Activated CD4-positive, alpha-beta T cell treated with anti-CD3 and anti-CD28 coated beads for 36 hours (primary cell): Measurements from ENCODE around the gene BRCA2. TPM values are rescaled to one million over a fixed set of nuclear protein-coding genes. Genes with fewer than 3 reads are reported as not detected.

Experiments
- ATAC-seq: fragments of 200-7000 bp; cut with Tn5 transposase; one replicate; pipeline ENCODE4 v1.10.0; 2021; ENCODE audit warnings: mild to moderate bottlenecking, moderate library complexity
- CTCF ChIA-PET: fragments of 350-600 bp; sonication (Branson Sonifier 250); formaldehyde crosslinking; loops from one replicate; lab custom pipeline; 2021; ENCODE audit warnings: antibody characterized with exemption; lab: Charles Lee
- POLR2A ChIA-PET: fragments of 350-600 bp; sonication (Branson Sonifier 250); formaldehyde crosslinking; loops from one replicate; lab custom pipeline; 2021; ENCODE audit warnings: antibody characterized with exemption, inconsistent platforms; lab: Charles Lee
- DNase-seq: peaks from one replicate; pipeline ENCODE4 v3.0.0-alpha.2; 2020
- H3K27ac Mint-ChIP-seq: one replicate; pipeline ENCODE4 v1.8.0; 2021; ENCODE audit warnings: mixed read lengths
- H3K27me3 Mint-ChIP-seq: one replicate; pipeline ENCODE4 v1.8.0; 2021; ENCODE audit warnings: mixed read lengths
- H3K36me3 Mint-ChIP-seq: one replicate; pipeline ENCODE4 v1.8.0; 2021; ENCODE audit warnings: low read depth, mixed read lengths
- H3K4me1 Mint-ChIP-seq: one replicate; pipeline ENCODE4 v1.8.0; 2021; ENCODE audit warnings: mixed read lengths
- H3K4me3 Mint-ChIP-seq: one replicate; pipeline ENCODE4 v1.8.0; 2021; ENCODE audit warnings: mild to moderate bottlenecking, moderate library complexity, mixed read lengths
- H3K9me3 Mint-ChIP-seq: one replicate; pipeline ENCODE4 v1.8.0; 2021; ENCODE audit warnings: low read depth, mixed read lengths
- intact Hi-C, 2 experiments: fragments of 100-400 bp; cut with DNase I in 1 of 2; cut with micrococcal nuclease in 1 of 2; formaldehyde crosslinking; loops; one replicate each; pipeline versions ENCODE4 v1.14.2 to v1.15.1; 2022 to 2024; cut with DNase I, micrococcal nuclease
- total RNA-seq, 2 experiments: library from RNA; stranded (reverse); gene quantifications; one replicate each; pipeline ENCODE4 v1.2.3, GENCODE V29; 2021

The BRCA2 gene
- 10 to 100 TPM; 34.1 to 49.0 TPM for total RNA-seq

GRCh38 chr13:32315238-32316027 lies at the start of gene BRCA2, which contains the start of gene ZAR1L:
TSS of gene BRCA2 (plus strand) at chr13:32315508. CDS start at chr13:32316461, 953 bp downstream.
TSS of gene ZAR1L (minus strand) at chr13:32315363. CDS start at chr13:32311925, 3,438 bp downstream.
- Mint-ChIP-seq H3K36me3 (peaks cover 34% of the 10 kb centered on the region), H3K4me3 (peak within 1 kb of the TSS; percentile 92), H3K4me1 (peaks cover 9% of the 10 kb centered on the region), H3K27ac (peak within 1 kb of the TSS; percentile 100), H3K9me3 (no peaks in the 10 kb centered on the region), H3K27me3 (no peaks in the 10 kb centered on the region)
- POLR2A ChIA-PET, result interaction anchor here (0.6 to 2.2 kb wide), 12 partner anchors 13 to 272 kb away, joined by 3 to 11 read pairs (median 3); partner anchors contain the start of genes N4BP2L1 and N4BP2L2
- CTCF ChIA-PET, result interaction anchor here (0.8 to 2.6 kb wide), 15 partner anchors 9 to 406 kb away, joined by 3 to 13 read pairs (median 3); no protein-coding TSS in a partner anchor
- DNase-seq, result peak; percentile 94
- intact Hi-C loops, result loop anchor here (1.0 to 10.0 kb wide), 11 partner anchors 111 to 1323 kb away; partner anchors contain the start of genes N4BP2L2 (in 2 of the 2), PDS5B (in 2 of the 2), FRY (in 1 of the 2) and HSPH1 (in 1 of the 2)
- ATAC-seq, result peak; percentile 95

GRCh38 chr13:32265726-32266125 lies 49.6 kb upstream of the BRCA2 start:
- ChIA-PET CTCF (no interaction called here), POLR2A (no interaction called here)
- ATAC-seq, result no peak
- Mint-ChIP-seq H3K4me1 (no peaks in the 10 kb centered on the region), H3K9me3 (no peaks in the 10 kb centered on the region), H3K27ac (no peak overlapping the region), H3K4me3 (no peak overlapping the region), H3K36me3 (no peaks in the 10 kb centered on the region), H3K27me3 (no peaks in the 10 kb centered on the region)
- intact Hi-C loops, result loop anchor here (5.0 kb wide), 1 partner anchor 177 kb away; no protein-coding TSS in a partner anchor
- DNase-seq, result no peak

- no peaks in the 10 kb centered on the region for H3K9me3 Mint-ChIP-seq
- H3K27me3 Mint-ChIP-seq, result no peaks in the 10 kb centered on the region
- no peak overlapping the region for H3K27ac Mint-ChIP-seq
- no peaks in the 10 kb centered on the region for H3K36me3 Mint-ChIP-seq
- DNase-seq (no peak), ATAC-seq (no peak)
- CTCF ChIA-PET, result no interaction called here
- no peaks in the 10 kb centered on the region for H3K4me1 Mint-ChIP-seq
- POLR2A ChIA-PET, result no interaction called here
- intact Hi-C loops, result loop anchor here (5.0 kb wide), 1 partner anchor 176 kb away; no protein-coding TSS in a partner anchor
- H3K4me3 Mint-ChIP-seq, result no peak overlapping the region
Observed at GRCh38 chr13:32266130-32266529, 49.2 kb upstream of the BRCA2 start.

GRCh38 chr13:32267836-32268439 lies 47.4 kb upstream of the BRCA2 start:
- Mint-ChIP-seq H3K27ac (no peak overlapping the region), H3K36me3 (peaks cover 2% of the 10 kb centered on the region), H3K4me3 (no peak overlapping the region), H3K9me3 (peaks cover 1% of the 10 kb centered on the region), H3K27me3 (no peaks in the 10 kb centered on the region), H3K4me1 (peaks cover 9% of the 10 kb centered on the region)
- ChIA-PET CTCF (interaction anchor here (0.6 to 2.1 kb wide), 17 partner anchors 10 to 487 kb away, joined by 3 to 7 read pairs (median 4); no protein-coding TSS in a partner anchor), POLR2A (no interaction called here)
- ATAC-seq, result peak; percentile 63
- DNase-seq, result peak; percentile 76
- intact Hi-C loops, result loop anchor here (1.0 to 5.0 kb wide), 2 partner anchors 42 to 174 kb away; no protein-coding TSS in a partner anchor

- Mint-ChIP-seq H3K4me1 (peaks cover 10% of the 10 kb centered on the region), H3K27ac (peak overlapping the region; percentile 64), H3K4me3 (no peak overlapping the region), H3K9me3 (peaks cover 1% of the 10 kb centered on the region), H3K36me3 (peaks cover 5% of the 10 kb centered on the region), H3K27me3 (no peaks in the 10 kb centered on the region)
- peak; percentile 26 for DNase-seq
- POLR2A ChIA-PET, result no interaction called here
- CTCF ChIA-PET, result no interaction called here
- intact Hi-C loops, result loop anchor here (1.0 to 5.0 kb wide), 3 partner anchors 25 to 155 kb away; partner anchors contain the start of gene N4BP2L1 (in 1 of the 2)
- peak; percentile 71 for ATAC-seq
Observed at GRCh38 chr13:32272021-32272683, 43.2 kb upstream of the BRCA2 start.

GRCh38 chr13:32277839-32278238 lies 37.5 kb upstream of the BRCA2 start:
- Mint-ChIP-seq H3K27ac (no peak overlapping the region), H3K27me3 (no peaks in the 10 kb centered on the region), H3K4me3 (no peak overlapping the region), H3K36me3 (peaks cover 2% of the 10 kb centered on the region), H3K4me1 (peaks cover 5% of the 10 kb centered on the region), H3K9me3 (no peaks in the 10 kb centered on the region)
- ChIA-PET CTCF (interaction anchor here (1.0 kb wide), 1 partner anchor 10 kb away, joined by 3 read pairs; no protein-coding TSS in a partner anchor), POLR2A (no interaction called here)
- ATAC-seq, result no peak
- intact Hi-C loops, result loop anchor here in 1 of 2 experiments (2.0 kb wide), 1 partner anchor 19 kb away; no protein-coding TSS in a partner anchor
- no peak for DNase-seq

GRCh38 chr13:32278426-32278825 lies 36.9 kb upstream of the BRCA2 start:
- no peaks in the 10 kb centered on the region for H3K27me3 Mint-ChIP-seq
- ChIA-PET POLR2A (no interaction called here), CTCF (no interaction called here)
- no peak overlapping the region for H3K4me3 Mint-ChIP-seq
- H3K4me1 Mint-ChIP-seq, result peaks cover 3% of the 10 kb centered on the region
- no peaks in the 10 kb centered on the region for H3K9me3 Mint-ChIP-seq
- no peak overlapping the region for H3K27ac Mint-ChIP-seq
- H3K36me3 Mint-ChIP-seq, result peaks cover 2% of the 10 kb centered on the region
- DNase-seq, result no peak
- peak; percentile 85 for ATAC-seq
- intact Hi-C loops, result loop anchor here in 1 of 2 experiments (2.0 kb wide), 1 partner anchor 18 kb away; no protein-coding TSS in a partner anchor

- Mint-ChIP-seq H3K36me3 (peaks cover under 1% of the 10 kb centered on the region), H3K4me3 (no peak overlapping the region), H3K27me3 (no peaks in the 10 kb centered on the region), H3K27ac (no peak overlapping the region), H3K4me1 (peaks cover 3% of the 10 kb centered on the region), H3K9me3 (no peaks in the 10 kb centered on the region)
- intact Hi-C loops, result no loop called here
- no peak for ATAC-seq
- no peak for DNase-seq
- ChIA-PET CTCF (no interaction called here), POLR2A (interaction anchor here (0.7 kb wide), 1 partner anchor 1009 kb away, joined by 3 read pairs; no protein-coding TSS in a partner anchor)
Observed at GRCh38 chr13:32281096-32281495, 34.2 kb upstream of the BRCA2 start.

- Mint-ChIP-seq H3K9me3 (no peaks in the 10 kb centered on the region), H3K27me3 (no peaks in the 10 kb centered on the region), H3K36me3 (no peaks in the 10 kb centered on the region), H3K27ac (no peak overlapping the region), H3K4me3 (no peak overlapping the region), H3K4me1 (peaks cover 3% of the 10 kb centered on the region)
- POLR2A ChIA-PET, result no interaction called here
- CTCF ChIA-PET, result interaction anchor here (1.0 kb wide), 1 partner anchor 12 kb away, joined by 3 read pairs; no protein-coding TSS in a partner anchor
- ATAC-seq, result no peak
- no peak for DNase-seq
- intact Hi-C loops, result no loop called here
Observed at GRCh38 chr13:32282096-32282711, 33.1 kb upstream of the BRCA2 start.

- no peak for DNase-seq
- H3K9me3 Mint-ChIP-seq, result no peaks in the 10 kb centered on the region
- no peak overlapping the region for H3K27ac Mint-ChIP-seq
- POLR2A ChIA-PET, result interaction anchor here (0.6 kb wide), 1 partner anchor 310 kb away, joined by 3 read pairs; no protein-coding TSS in a partner anchor
- H3K27me3 Mint-ChIP-seq, result no peaks in the 10 kb centered on the region
- H3K4me1 Mint-ChIP-seq, result no peaks in the 10 kb centered on the region
- ATAC-seq, result no peak
- H3K4me3 Mint-ChIP-seq, result no peak overlapping the region
- CTCF ChIA-PET, result interaction anchor here (0.9 to 1.2 kb wide), 3 partner anchors 17 to 120 kb away, joined by 3 to 4 read pairs (median 3); no protein-coding TSS in a partner anchor
- no peaks in the 10 kb centered on the region for H3K36me3 Mint-ChIP-seq
- intact Hi-C loops, result no loop called here
Observed at GRCh38 chr13:32284927-32285632, 30.2 kb upstream of the BRCA2 start.
